GM12874 (cell line): ENCODE measurements around the gene PRF1.

ENCODE experiments used
- CTCF ChIP-seq: IDR thresholded peaks from 2 replicates; pipeline ENCODE4 v1.5.1; 2011; ENCODE audit warnings: low read depth, mild to moderate bottlenecking, control low read depth, low read length, moderate library complexity; ENCODE audit not compliant: insufficient read depth

Gene PRF1

GRCh38 chr10:70634011-70634410 lies 31.5 kb upstream of the PRF1 start:
- no peak for TF ChIP-seq CTCF

- TF ChIP-seq CTCF, result no peak
Measured at GRCh38 chr10:70629338-70629737, 26.8 kb upstream of the PRF1 start.

DNA sequence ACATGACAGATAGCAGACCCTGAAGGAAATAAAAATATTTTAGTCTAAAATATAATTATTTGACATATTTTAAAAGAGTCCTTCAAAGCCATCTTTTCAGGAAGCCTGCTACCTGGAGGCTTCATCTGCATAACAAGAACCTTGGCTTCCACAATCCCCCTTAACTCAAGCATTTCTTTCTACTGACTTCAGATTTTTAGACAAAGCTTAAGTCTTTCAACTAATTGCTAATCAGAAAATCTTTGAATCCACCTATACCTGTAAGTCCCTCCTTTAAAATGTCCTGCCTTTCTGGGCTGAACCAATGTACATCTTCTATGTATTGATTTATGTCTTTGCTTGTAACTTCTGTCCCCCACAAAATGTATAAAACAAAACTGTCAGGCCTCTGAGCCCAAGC lies 23.5 kb upstream of the PRF1 start:
- no peak for TF ChIP-seq CTCF

GRCh38 chr10:70622981-70623844 lies 20.7 kb upstream of the PRF1 start:
- no peak for TF ChIP-seq CTCF

DNA sequence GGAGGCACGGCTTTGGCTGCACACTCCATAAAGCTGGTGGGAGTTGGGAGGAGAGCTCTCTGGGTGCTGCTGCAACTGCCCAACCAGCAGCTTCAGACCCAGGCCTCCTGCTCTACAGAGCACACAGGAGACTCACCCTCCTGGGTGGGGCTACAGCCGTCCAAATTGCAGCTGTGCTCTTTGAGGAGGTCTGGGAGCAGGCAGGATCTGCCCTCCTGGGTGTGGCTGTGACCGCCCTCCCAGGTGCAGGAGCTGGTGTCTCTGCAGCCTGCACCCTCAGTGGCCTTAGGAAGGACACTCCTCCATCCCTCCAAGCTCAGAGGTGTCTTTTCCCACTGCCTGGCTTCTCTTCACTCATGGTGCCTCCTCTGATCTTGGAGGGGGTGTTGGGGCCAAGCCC lies 20.0 kb upstream of the PRF1 start:
- no peak for TF ChIP-seq CTCF

DNA sequence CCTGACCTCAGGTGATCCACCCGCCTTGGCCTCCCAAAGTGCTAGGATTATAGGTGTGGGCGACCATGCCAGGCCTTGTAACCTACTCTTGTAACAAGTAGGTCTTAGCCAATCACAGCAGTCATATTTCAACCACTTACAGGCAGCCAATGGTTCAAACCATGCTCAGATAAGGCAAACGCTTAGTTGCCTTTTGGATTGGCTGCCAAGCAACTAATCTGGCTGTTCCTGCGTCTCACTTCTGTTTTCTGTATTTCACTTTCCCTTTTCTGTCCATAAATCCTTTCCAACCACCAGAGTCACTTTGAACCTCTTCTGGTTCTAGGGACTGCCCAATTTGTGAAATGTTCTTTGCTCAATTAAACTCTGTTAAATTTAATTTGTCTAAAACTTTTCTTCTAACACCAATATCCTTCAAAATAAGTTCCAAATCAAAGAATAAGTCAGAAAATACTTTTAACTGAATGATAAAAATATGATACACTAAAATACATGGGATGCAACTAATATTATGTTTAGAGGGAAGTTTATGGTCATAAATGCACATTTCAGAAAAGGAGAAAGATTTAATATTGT lies 19.1 kb upstream of the PRF1 start:
- no peak for TF ChIP-seq CTCF

- no peak for TF ChIP-seq CTCF
Measured at GRCh38 chr10:70620020-70620289, 17.4 kb upstream of the PRF1 start.
